ENCODE data around the gene B3GNT7.

- TF ChIP-seq CTCF (IDR thresholded peaks at IDR 0.05 in 8 of 11, conservative IDR thresholded peaks at IDR 0.05 in 3 of 11) (no peak), POLR2AphosphoS5 (IDR thresholded peaks at IDR 0.05) (no peak)
Observed at GRCh38 chr2:231429152-231429551, 33.6 kb downstream of the B3GNT7 start.

All from spleen (tissue), 7 donors.